HCT116 (cell line): ENCODE data around the gene LCN15. TPM values are rescaled to one million over a fixed set of nuclear protein-coding genes. Genes with fewer than 3 reads are reported as not detected.
A peak's percentile ranks its signal among the peaks of the same experiment; 100 is the strongest.

Source experiments
- ATAC-seq: fragments of 200-7000 bp; cut with Tn5 transposase; 2 replicates; pipeline ENCODE4 v1.9.1; 2020; ENCODE audit warnings: mild to moderate bottlenecking, moderate library complexity
- BruUV-seq: library from RNA; stranded (reverse); fragments of 400-500 nt; replicated peaks from 2 replicates; lab custom pipeline; 2021; lab: Mats Ljungman, UMichigan
- CTCF ChIA-PET: fragments of 300-600 bp; sonication (Branson Sonifier 250); formaldehyde crosslinking; loops from one replicate; lab custom pipeline; 2021; ENCODE audit warnings: antibody characterized with exemption; lab: Charles Lee
- POLR2A ChIA-PET: fragments of 300-600, 350-600 bp; sonication (Branson Sonifier 250); formaldehyde crosslinking; loops from one replicate; lab custom pipeline; 2021; ENCODE audit warnings: antibody characterized with exemption; lab: Charles Lee
- RAD21 ChIA-PET, 2 experiments: fragments of 300-600 bp; sonication (Branson Sonifier 250); formaldehyde crosslinking; loops; one replicate each; lab custom pipeline; 2023; ENCODE audit warnings: low total read pairs in 2 of 2; ENCODE audit not compliant: uncharacterized antibody in 2 of 2, unreplicated experiment in 2 of 2, low non-redundant PET in 1 of 2; lab: Charles Lee
- DNase-seq: peaks from one replicate; pipeline ENCODE4 v3.0.0-alpha.2; 2010; ENCODE audit warnings: low read depth, low spot score
- H2AFZ ChIP-seq: fragments of 200-600 bp; shearing (Covaris generic), sonication (generic); 2 replicates; pipeline ENCODE4 v1.6.1; 2017; ENCODE audit warnings: low read depth, mixed run types, mixed read lengths, antibody characterized with exemption, low read length; ENCODE audit not compliant: poor library complexity, severe bottlenecking
- H3K27ac ChIP-seq: 2 replicates; pipeline ENCODE4 v1.5.1; 2012; ENCODE audit warnings: low read depth, low read length
- H3K27me3 ChIP-seq: fragments of 200-600 bp; sonication (generic); 2 replicates; pipeline ENCODE4 v1.6.1; 2016; ENCODE audit warnings: mixed run types, low read length, mixed read lengths; ENCODE audit not compliant: insufficient read depth
- H3K36me3 ChIP-seq, 2 experiments: fragments of 200-500 bp in 1 of 2; fragments of 200-600 bp in 1 of 2; sonication (Bioruptor generic) in 1 of 2; sonication (generic) in 1 of 2; 2 replicates each; pipeline versions ENCODE4 v1.5.1 to v1.6.1; 2014 to 2016; ENCODE audit warnings: low read length in 2 of 2, inconsistent platforms in 1 of 2, mixed read lengths in 1 of 2, mixed run types in 1 of 2; ENCODE audit not compliant: insufficient read depth in 2 of 2, control insufficient read depth in 1 of 2
- H3K4me1 ChIP-seq, 2 experiments: fragments of 200-600 bp in 1 of 2; sonication (generic) in 1 of 2; 2 replicates each; pipeline versions ENCODE4 v1.5.1 to v1.6.1; 2012 to 2017; ENCODE audit warnings: low read length in 2 of 2, inconsistent platforms in 1 of 2, mild to moderate bottlenecking in 1 of 2, mixed read lengths in 1 of 2, mixed run types in 1 of 2, moderate library complexity in 1 of 2; ENCODE audit not compliant: insufficient read depth in 2 of 2, control insufficient read depth in 1 of 2
- H3K4me2 ChIP-seq: fragments of 200-600 bp; sonication (generic); 2 replicates; pipeline ENCODE4 v1.6.1; 2017; ENCODE audit warnings: mixed run types, low read length, mixed read lengths
- H3K4me3 ChIP-seq, 2 experiments: fragments of 200-600 bp in 1 of 2; sonication (generic) in 1 of 2; replicated peaks in 1 of 2; 2 replicates each; pipeline ENCODE4 v1.5.1; 2011 to 2016; ENCODE audit warnings: low read length in 2 of 2, control low read depth in 1 of 2, low read depth in 1 of 2, mild to moderate bottlenecking in 1 of 2, mixed read lengths in 1 of 2, mixed run types in 1 of 2
- H3K79me2 ChIP-seq: fragments of 200-600 bp; sonication (generic); 2 replicates; pipeline ENCODE4 v1.6.1; 2017; ENCODE audit warnings: mild to moderate bottlenecking, mixed run types, low read length, moderate library complexity, mixed read lengths; ENCODE audit not compliant: insufficient read depth
- H3K9ac ChIP-seq: fragments of 200-600 bp; sonication (generic); 2 replicates; pipeline ENCODE4 v1.6.1; 2016; ENCODE audit warnings: low read length, mixed read lengths
- H3K9me2 ChIP-seq: fragments of 200-600 bp; sonication (generic), shearing (Covaris generic); 2 replicates; pipeline ENCODE4 v1.6.1; 2017; ENCODE audit warnings: mixed run types, mild to moderate bottlenecking, moderate library complexity; ENCODE audit not compliant: insufficient read depth
- H3K9me3 ChIP-seq, 2 experiments: fragments of 200-500 bp in 1 of 2; fragments of 200-600 bp in 1 of 2; sonication (Bioruptor generic) in 1 of 2; sonication (generic) in 1 of 2; 2 replicates each; pipeline ENCODE4 v1.6.1; 2014 to 2017; ENCODE audit warnings: low read length in 2 of 2, mixed read lengths in 2 of 2, inconsistent platforms in 1 of 2, low read depth in 1 of 2, mild to moderate bottlenecking in 1 of 2, mixed run types in 1 of 2, moderate library complexity in 1 of 2; ENCODE audit not compliant: control insufficient read depth in 1 of 2, insufficient read depth in 1 of 2
- H4K20me1 ChIP-seq: fragments of 200-600 bp; sonication (generic), shearing (Covaris generic); 2 replicates; pipeline ENCODE4 v1.6.1; 2017; ENCODE audit warnings: mixed run types, mild to moderate bottlenecking, moderate library complexity; ENCODE audit not compliant: insufficient read depth
- CBX3 ChIP-seq: IDR thresholded peaks from 2 replicates; pipeline ENCODE4 v1.6.1; 2012; ENCODE audit warnings: low read depth
- EZH2 ChIP-seq: fragments of 200-600 bp; sonication (generic); IDR thresholded peaks from 2 replicates; pipeline ENCODE4 v1.6.1; 2017; ENCODE audit warnings: antibody characterized with exemption, mixed run types
- POLR2AphosphoS5 ChIP-seq: IDR thresholded peaks from 2 replicates; pipeline ENCODE4 v1.6.1; 2011; ENCODE audit warnings: mild to moderate bottlenecking, low read depth, low read length, moderate library complexity
- RAD21 ChIP-seq: IDR thresholded peaks from 2 replicates; pipeline ENCODE4 v1.6.1; 2012; ENCODE audit warnings: low read depth, mild to moderate bottlenecking
- SRF ChIP-seq: IDR thresholded peaks from 2 replicates; pipeline ENCODE4 v1.6.1; 2012; ENCODE audit warnings: low read depth
- YY1 ChIP-seq: IDR thresholded peaks from 2 replicates; pipeline ENCODE4 v1.6.1; 2011; ENCODE audit warnings: low read length, low read depth, moderate library complexity, mild to moderate bottlenecking; ENCODE audit not compliant: insufficient replicate concordance; ENCODE audit errors: extremely low read depth
- intact Hi-C: fragments of 100-400 bp; cut with micrococcal nuclease; formaldehyde crosslinking; loops from 2 replicates; pipeline ENCODE4 v1.10.0; 2022
- total RNA-seq: library from RNA; stranded (reverse); gene quantifications from one replicate; pipeline ENCODE4 v1.2.1, GENCODE V29; 2021; ENCODE audit not compliant: unreplicated experiment
- TF ChIP-seq, protein P1 (sequence below): IDR thresholded peaks from 2 replicates; pipeline ENCODE4 v1.6.1; 2012; ENCODE audit warnings: low read depth

LCN15 gene
- total RNA-seq, 1 experiment from 2014 or later: 0.76 TPM

DNA sequence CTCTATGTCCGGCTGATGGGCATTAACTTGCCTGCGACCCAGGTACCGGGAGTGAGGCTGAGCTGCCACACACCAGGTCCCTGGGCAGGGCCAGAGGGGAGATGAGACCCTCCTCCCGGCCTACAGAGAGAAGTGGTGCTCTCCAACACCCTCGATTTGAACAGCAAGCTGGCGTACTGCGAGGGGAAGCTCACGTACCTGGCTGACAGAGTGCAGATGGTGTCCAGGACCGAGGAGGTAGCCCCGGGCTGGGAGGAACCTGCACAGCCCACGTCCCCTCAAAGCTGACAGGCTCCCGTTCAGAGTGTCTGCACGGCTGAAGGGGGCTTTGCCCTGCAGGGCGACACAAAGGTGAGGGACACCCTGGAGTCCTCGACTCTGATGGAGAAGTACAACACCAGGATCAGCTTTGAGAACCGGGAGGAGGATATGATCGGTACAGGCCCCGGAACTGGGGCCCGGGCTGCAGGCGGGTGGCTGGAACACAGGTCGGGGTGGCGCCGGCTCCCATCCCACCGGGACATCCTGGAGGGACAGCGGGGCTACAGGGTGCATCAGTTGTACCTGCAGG is 42.4 kb upstream of the LCN15 start:
- Histone ChIP-seq H3K27me3 (no peaks in the 10 kb centered on the region), H3K27ac (peak overlapping the region; percentile 97), H3K4me2 (peak overlapping the region; percentile 90), H3K36me3 (peaks cover 5 to 8% of the 10 kb centered on the region in 2 experiments; a peak in 3 of 4 replicates), H3K4me3 (peak overlapping the region; percentile 79 to 93), H3K9me3 (no peaks in the 10 kb centered on the region), H2AFZ (no peak overlapping the region), H3K9me2 (no peaks in the 10 kb centered on the region), H3K9ac (peak overlapping the region; percentile 96), H3K79me2 (peaks cover 46% of the 10 kb centered on the region), H3K4me1 (peaks cover 18 to 22% of the 10 kb centered on the region in 2 experiments), H4K20me1 (no peaks in the 10 kb centered on the region)
- no peak for TF ChIP-seq EZH2
- RAD21 ChIA-PET: no interaction called here
- DNase-seq (no peak), ATAC-seq (peak; percentile 7)
- CTCF ChIA-PET: interaction anchor here (0.9 kb wide), 1 partner anchor 223 kb away, joined by 3 read pairs; no protein-coding TSS in a partner anchor
- intact Hi-C loops: no loop called here
- POLR2A ChIA-PET: no interaction called here
- BruUV-seq: no TSS peak

GRCh38 chr9:136806067-136806466 is 41.7 kb upstream of the LCN15 start:
- Histone ChIP-seq H3K79me2 (peaks cover 39% of the 10 kb centered on the region), H3K4me1 (peaks cover 23 to 28% of the 10 kb centered on the region in 2 experiments), H3K9ac (peak overlapping the region; percentile 96), H2AFZ (no peak overlapping the region), H4K20me1 (no peaks in the 10 kb centered on the region), H3K9me2 (no peaks in the 10 kb centered on the region), H3K4me2 (peak overlapping the region; percentile 90), H3K27ac (no peak overlapping the region; the same call in 1 of the 2 replicates), H3K36me3 (peaks cover 3 to 8% of the 10 kb centered on the region in 2 experiments; a peak in 3 of 4 replicates), H3K4me3 (peak overlapping the region in 1 of 2 experiments; percentile 93; a peak in 2 of 4 replicates), H3K9me3 (no peaks in the 10 kb centered on the region), H3K27me3 (no peaks in the 10 kb centered on the region)
- POLR2A ChIA-PET: no interaction called here
- no peak for ATAC-seq
- intact Hi-C loops: no loop called here
- no TSS peak for BruUV-seq
- CTCF ChIA-PET: no interaction called here
- RAD21 ChIA-PET: no interaction called here
- TF ChIP-seq RAD21 (no peak), YY1 (no peak), SRF (no peak), CBX3 (no peak), POLR2AphosphoS5 (no peak)
- TF ChIP-seq, protein P1, sequence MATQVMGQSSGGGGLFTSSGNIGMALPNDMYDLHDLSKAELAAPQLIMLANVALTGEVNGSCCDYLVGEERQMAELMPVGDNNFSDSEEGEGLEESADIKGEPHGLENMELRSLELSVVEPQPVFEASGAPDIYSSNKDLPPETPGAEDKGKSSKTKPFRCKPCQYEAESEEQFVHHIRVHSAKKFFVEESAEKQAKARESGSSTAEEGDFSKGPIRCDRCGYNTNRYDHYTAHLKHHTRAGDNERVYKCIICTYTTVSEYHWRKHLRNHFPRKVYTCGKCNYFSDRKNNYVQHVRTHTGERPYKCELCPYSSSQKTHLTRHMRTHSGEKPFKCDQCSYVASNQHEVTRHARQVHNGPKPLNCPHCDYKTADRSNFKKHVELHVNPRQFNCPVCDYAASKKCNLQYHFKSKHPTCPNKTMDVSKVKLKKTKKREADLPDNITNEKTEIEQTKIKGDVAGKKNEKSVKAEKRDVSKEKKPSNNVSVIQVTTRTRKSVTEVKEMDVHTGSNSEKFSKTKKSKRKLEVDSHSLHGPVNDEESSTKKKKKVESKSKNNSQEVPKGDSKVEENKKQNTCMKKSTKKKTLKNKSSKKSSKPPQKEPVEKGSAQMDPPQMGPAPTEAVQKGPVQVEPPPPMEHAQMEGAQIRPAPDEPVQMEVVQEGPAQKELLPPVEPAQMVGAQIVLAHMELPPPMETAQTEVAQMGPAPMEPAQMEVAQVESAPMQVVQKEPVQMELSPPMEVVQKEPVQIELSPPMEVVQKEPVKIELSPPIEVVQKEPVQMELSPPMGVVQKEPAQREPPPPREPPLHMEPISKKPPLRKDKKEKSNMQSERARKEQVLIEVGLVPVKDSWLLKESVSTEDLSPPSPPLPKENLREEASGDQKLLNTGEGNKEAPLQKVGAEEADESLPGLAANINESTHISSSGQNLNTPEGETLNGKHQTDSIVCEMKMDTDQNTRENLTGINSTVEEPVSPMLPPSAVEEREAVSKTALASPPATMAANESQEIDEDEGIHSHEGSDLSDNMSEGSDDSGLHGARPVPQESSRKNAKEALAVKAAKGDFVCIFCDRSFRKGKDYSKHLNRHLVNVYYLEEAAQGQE: no peak
- no peak for DNase-seq
